ENCODE results near the gene MACROD1. TPM values are rescaled to one million over a fixed set of nuclear protein-coding genes. Genes with fewer than 3 reads are reported as not detected.

The MACROD1 gene
- total and polyA plus RNA-seq, 9 of the 15 experiments (the other 6 are each of a cell fraction or from before 2014, with no cell fraction given): 1.1 to 60.0 (median 26.4) TPM

GRCh38 chr11:64007629-64008282, 158.2 kb downstream of the MACROD1 start (continued):
- TF ChIP-seq IFI16 (CRISPR knock-in tag; IDR thresholded peaks at IDR 0.05) (no peak), HEY1 (CRISPR knock-in tag; IDR thresholded peaks at IDR 0.05; ENCODE audit: borderline replicate concordance) (no peak), JUND (IDR thresholded peaks at IDR 0.05; ENCODE audit: borderline replicate concordance, low read depth, low read length) (peak; percentile 72), JUND (tag; IDR thresholded peaks at IDR 0.05; ENCODE audit: borderline replicate concordance, low read depth, low read length) (no peak; the same call in 2 of the 3 replicates), PHB (CRISPR knock-in tag; IDR thresholded peaks at IDR 0.05) (no peak), ZKSCAN1 (IDR thresholded peaks at IDR 0.05; ENCODE audit: low read depth, low read length) (peak; percentile 54; the same call in 1 of the 2 replicates), HMG20B (CRISPR knock-in tag; IDR thresholded peaks at IDR 0.05) (no peak), FOXM1 (IDR thresholded peaks at IDR 0.05; ENCODE audit: low read depth) (peak; percentile 77; the same call in 1 of the 2 replicates), FOXM1 (CRISPR knock-in tag; IDR thresholded peaks at IDR 0.05; ENCODE audit: low read depth) (no peak), C11orf30 (IDR thresholded peaks at IDR 0.05; ENCODE audit: low read depth) (no peak), HOMEZ (CRISPR knock-in tag; IDR thresholded peaks at IDR 0.05) (0 out of 2 replicates have a peak, but pooled peaks have one; percentile 36), SMAD3 (CRISPR knock-in tag; conservative IDR thresholded peaks at IDR 0.05) (no peak), ZBED1 (IDR thresholded peaks at IDR 0.05) (no peak), TOE1 (IDR thresholded peaks at IDR 0.05; ENCODE audit: borderline replicate concordance) (peak; percentile 70; the same call in 1 of the 2 replicates), TOE1 (CRISPR knock-in tag; IDR thresholded peaks at IDR 0.05; ENCODE audit: borderline replicate concordance, low read depth) (no peak), CREM (IDR thresholded peaks at IDR 0.05; ENCODE audit: low read depth) (peak; percentile 83), ZBTB11 (CRISPR knock-in tag; IDR thresholded peaks at IDR 0.05) (peak in 1 of 3 experiments; percentile 64; a peak in 2 of 6 replicates), ZNF75A (CRISPR knock-in tag; IDR thresholded peaks at IDR 0.05) (no peak)
